ENCODE data around the gene CDCA7L.

DNA sequence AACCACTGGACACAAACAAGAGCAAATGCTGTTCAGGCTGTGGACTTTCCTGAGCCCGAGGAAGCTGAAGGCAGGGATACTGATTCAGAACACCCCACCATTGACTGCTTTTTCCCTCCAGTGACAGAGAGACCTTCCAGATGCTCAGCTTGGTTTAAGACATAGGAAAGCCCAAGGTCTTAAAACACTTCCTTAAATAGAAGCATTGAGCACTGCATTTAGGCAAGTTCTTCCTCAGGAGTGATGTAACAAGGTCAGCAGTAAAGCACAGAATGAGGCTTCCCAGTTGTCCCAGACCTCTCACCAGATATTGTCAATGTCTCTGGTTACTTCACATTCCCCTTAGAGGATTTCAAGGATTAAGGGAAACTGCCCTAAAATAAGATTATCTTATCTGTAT lies 19.6 kb upstream of the CDCA7L start:
- TF ChIP-seq, protein P1, sequence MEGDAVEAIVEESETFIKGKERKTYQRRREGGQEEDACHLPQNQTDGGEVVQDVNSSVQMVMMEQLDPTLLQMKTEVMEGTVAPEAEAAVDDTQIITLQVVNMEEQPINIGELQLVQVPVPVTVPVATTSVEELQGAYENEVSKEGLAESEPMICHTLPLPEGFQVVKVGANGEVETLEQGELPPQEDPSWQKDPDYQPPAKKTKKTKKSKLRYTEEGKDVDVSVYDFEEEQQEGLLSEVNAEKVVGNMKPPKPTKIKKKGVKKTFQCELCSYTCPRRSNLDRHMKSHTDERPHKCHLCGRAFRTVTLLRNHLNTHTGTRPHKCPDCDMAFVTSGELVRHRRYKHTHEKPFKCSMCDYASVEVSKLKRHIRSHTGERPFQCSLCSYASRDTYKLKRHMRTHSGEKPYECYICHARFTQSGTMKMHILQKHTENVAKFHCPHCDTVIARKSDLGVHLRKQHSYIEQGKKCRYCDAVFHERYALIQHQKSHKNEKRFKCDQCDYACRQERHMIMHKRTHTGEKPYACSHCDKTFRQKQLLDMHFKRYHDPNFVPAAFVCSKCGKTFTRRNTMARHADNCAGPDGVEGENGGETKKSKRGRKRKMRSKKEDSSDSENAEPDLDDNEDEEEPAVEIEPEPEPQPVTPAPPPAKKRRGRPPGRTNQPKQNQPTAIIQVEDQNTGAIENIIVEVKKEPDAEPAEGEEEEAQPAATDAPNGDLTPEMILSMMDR (IDR thresholded peaks at IDR 0.05) = no peak
- no peak for TF ChIP-seq POLR2A (IDR thresholded peaks at IDR 0.05)

Measured in thyroid gland (tissue), 4 donors.